Measurements from ENCODE around the gene UBALD1.
"Not testable (repeated sequence)": the region's sequence is repeated elsewhere in the genome, so short reads cannot be mapped to it uniquely, and the experiment has no call there.

The UBALD1 gene

GRCh38 chr16:4599545-4599944 lies 15.1 kb downstream of the UBALD1 start:
- FAIRE-seq: no peak
- no peak for DNase-seq (ENCODE audit: insufficient read length, low spot score)

DNA sequence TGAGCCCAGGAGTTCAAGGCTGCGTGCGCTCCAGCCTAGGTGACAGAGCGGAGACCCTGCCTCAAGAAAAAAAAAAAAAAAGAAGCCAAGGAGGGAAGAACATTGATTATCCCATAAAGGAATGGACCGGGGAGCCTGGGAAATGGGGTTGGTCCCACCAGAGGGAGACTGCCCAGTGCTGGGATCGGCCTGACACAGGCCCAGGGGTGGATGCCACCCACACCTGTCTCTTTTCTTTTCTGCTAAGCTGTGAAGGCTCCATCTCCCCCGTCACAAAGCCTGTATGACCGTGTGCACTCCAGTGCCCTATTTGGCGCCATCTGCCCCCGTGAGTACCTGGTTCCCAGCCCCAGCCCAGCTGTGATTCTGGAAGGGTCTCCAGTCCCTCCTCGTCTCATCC lies 15.7 kb downstream of the UBALD1 start:
- DNase-seq (ENCODE audit: insufficient read length, low spot score) (no peak), FAIRE-seq (no peak)

GRCh38 chr16:4597174-4597573 lies 17.5 kb downstream of the UBALD1 start:
- no peak for FAIRE-seq

DNA sequence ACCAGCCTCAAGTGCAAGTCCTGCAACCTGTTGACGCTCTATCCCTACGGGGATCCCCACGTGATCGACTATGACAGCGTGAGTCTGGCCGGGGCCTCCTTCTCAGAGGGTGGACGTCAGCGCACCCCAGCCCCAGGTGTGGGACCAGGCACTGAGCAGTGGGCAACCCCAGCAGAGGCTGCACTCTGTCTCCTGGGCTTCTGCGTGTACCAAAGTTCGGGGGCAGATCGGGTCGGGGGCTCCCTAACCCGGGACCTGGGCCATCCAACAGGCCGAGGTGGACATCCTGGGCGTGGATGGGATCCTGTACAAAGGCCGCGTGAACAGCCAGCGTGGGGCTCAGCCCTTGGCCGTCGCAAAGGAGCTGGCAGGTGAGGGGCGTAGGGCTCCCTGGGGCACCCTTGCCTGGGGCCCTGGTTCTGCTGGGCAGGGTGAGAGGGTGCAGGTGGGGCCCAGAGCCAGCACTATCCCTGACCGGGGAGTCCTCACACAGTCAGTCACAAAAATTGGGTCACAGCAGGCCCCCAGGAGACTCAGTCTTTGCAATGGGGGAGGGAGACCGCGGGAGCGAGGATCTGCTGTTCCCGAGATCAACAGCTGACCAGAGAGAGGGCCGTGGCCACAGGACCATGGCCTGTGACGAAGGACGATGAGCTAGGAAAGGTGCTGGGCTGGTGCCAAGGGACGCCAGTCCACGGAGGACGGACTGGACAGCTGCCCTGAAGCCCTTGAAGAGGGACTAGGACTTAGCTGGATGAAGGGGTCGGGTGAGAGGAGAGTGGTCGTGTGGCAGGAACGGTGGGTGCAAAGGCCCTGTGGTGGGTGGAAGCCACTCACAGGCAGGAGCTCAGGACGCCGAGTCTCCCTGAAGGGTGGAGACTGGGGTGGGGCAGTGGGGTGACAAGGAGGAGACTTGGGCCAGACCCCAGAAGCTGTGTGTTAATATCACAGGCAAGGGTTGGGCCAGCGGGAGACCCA lies 20.0 kb downstream of the UBALD1 start:
- FAIRE-seq: no peak
- no peak for DNase-seq (ENCODE audit: insufficient read length, low spot score)

More at GRCh38 chr16:4597174-4597573, 17.5 kb downstream of the UBALD1 start:
- no peak for DNase-seq (ENCODE audit: insufficient read length, low spot score)

- DNase-seq (ENCODE audit: insufficient read length, low spot score) (no peak), FAIRE-seq (no peak)
These were observed 21.6 kb downstream of the UBALD1 start for GRCh38 chr16:4593086-4593485.

DNA sequence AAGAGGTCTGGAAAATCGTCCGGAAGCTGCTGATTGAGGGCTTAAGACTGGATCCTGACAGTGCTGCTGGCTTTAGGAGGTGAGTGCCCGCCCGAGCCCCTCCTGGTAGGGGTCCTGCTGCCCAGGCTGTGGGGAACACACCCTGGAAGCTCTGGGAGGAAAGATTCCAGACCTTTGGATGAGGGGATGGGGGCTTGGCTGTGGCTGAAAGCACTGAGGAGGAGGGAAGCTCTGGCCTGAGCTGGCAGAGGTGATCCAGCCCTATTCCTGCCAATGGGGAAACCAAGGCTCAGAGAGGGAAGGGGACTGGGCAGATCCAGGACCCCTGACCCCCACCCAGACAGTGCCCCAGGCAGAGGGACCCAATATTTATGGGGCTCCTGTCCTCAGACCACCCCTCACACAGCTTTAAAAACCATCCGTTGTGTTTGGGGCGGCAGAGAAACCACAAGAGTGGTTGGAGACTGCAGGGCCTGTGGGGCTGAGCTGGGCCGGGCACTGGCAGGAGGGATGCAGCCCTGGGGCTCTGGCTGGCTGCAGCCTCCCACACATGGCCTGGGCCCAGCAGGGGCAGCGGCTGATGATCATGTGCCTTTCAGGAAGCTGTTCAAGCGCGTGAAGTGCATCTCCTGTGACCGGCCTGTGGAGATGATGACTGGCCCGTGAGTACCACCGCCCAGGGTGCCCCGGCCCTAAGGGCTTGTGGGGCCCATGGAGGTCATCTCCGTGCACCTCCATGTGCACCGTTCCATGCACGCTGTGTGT lies 22.8 kb downstream of the UBALD1 start:
- FAIRE-seq: no peak
- DNase-seq (ENCODE audit: insufficient read length, low spot score): no peak

DNA sequence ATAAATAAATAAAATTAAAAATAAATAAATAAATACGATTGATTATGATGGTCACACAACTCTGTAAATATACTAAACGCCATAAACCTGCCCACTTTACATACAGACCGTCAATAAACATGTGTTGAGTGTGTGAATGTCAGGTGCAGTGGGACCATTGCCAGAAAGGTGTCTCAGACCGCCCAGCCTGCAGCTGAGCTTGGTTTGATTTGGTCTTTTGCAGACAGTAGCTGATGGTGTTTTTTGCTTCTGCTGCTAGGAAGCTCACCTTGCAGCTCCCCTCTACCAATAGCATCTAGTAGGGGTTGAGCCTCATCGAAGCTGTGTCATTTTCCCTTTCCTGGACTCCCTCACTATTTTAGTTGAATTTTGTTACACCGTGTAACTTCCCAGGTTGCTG lies 23.5 kb downstream of the UBALD1 start:
- FAIRE-seq (no peak), DNase-seq (ENCODE audit: insufficient read length, low spot score) (no peak)

DNA sequence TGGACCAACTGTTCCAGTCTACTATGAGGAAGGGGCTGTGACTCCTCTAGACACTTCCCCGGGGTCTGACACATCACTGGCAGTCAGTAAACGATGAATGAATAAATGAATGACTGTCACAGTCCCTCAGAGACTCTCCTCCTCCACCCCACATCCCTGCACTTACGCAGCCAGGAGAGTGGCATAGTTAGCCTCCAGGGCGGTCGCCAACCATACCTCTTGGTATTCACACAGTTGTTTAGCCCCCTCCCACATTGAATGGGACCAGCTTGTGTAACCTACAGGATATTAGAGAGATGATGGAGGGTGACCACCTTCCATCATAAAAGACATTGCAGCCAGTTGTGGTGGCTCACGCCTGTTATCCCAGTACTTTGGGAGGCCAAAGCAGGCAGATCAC lies 25.7 kb downstream of the UBALD1 start:
- FAIRE-seq: no peak

GRCh38 chr16:4588386-4588785 lies 26.3 kb downstream of the UBALD1 start:
- DNase-seq (ENCODE audit: insufficient read length, low spot score) (no peak), FAIRE-seq (no peak)

More for the DNA sequence above, 25.7 kb downstream of the UBALD1 start:
- DNase-seq (ENCODE audit: insufficient read length, low spot score): no peak

DNA sequence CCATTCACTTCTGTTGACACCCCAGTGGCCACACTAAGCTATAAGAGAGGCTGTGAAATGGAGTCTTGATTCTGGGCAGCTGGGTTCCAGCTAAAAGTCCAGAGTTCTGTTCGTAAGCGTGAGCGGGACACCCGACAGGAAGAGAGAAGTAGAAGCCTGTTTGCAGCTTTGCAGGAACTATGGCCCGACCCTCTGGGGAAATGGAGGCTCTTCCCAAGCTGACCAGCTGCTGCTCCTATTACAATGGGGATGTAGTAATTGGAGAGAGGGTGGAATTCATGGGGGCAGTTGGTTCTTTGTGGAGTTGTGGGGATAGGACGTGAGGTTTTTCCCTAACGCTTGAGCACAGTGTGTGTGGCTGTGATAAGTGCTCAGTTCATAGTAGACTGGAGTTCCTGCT lies 28.4 kb downstream of the UBALD1 start:
- FAIRE-seq: no peak
- no peak for DNase-seq (ENCODE audit: insufficient read length, low spot score)

- DNase-seq (ENCODE audit: insufficient read length, low spot score): no peak
- FAIRE-seq: no peak
These were observed 30.8 kb downstream of the UBALD1 start for GRCh38 chr16:4583906-4584305.

DNA sequence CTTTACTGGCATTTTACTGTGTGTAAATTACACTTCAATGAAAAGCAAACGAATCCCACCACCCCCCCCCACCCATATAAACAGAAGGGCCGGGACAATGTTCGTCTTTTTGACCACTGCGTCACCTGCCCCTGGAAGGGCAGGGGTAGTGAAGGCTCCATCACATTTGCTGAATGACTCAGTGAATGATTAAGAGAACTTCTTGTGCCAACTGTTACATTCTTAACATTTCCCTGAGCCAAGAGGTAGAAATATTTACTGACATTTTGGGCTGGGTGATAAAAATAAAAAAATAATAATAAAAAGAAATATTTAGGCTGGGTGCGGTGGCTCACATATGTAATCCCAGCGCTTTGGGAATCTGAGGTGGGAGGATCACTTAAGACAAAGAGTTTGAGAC lies 34.4 kb downstream of the UBALD1 start:
- no peak for FAIRE-seq
- DNase-seq (ENCODE audit: insufficient read length, low spot score): no peak

DNA sequence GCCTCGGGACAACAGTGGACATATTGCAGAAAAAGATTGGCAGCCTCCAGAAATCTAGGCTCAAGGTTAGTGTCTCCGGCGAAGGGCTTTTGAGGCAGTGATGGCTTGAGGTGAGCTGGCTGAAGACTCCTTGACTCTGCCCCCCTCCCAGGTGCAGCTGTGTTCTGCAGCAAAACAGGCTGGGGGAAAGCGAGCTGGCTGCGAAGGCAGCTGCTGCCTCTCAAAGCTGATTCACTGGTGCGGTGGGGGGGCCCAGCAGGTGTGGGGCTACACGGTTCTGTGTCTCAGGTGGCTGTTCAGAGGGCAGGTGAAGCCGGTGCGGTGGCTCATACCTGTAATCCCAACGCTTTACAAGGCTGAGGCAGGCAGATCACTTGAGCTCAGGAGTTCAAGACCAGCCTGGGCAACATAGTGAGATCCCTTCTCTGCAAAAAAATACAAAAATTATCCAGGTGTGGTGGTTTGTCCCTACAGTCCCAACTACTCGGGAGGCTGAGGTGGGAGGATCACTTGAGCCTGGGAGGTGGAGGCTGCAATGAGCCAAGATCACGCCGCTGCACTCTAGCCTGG lies 35.6 kb downstream of the UBALD1 start:
- DNase-seq (ENCODE audit: insufficient read length, low spot score) (no peak), FAIRE-seq (no peak)

GRCh38 chr16:4576008-4576407 lies 38.7 kb downstream of the UBALD1 start:
- DNase-seq (ENCODE audit: insufficient read length, low spot score) (no peak), FAIRE-seq (no peak)

GRCh38 chr16:4574919-4575705 lies 39.6 kb downstream of the UBALD1 start:
- DNase-seq (ENCODE audit: insufficient read length, low spot score): no peak
- no peak for FAIRE-seq

- not testable (repeated sequence) for FAIRE-seq; DNase-seq (ENCODE audit: insufficient read length, low spot score)
These were observed 40.8 kb downstream of the UBALD1 start for GRCh38 chr16:4573926-4574325.

GRCh38 chr16:4572715-4573114 lies 42.0 kb downstream of the UBALD1 start:
- no peak for DNase-seq (ENCODE audit: insufficient read length, low spot score)
- FAIRE-seq: no peak

DNA sequence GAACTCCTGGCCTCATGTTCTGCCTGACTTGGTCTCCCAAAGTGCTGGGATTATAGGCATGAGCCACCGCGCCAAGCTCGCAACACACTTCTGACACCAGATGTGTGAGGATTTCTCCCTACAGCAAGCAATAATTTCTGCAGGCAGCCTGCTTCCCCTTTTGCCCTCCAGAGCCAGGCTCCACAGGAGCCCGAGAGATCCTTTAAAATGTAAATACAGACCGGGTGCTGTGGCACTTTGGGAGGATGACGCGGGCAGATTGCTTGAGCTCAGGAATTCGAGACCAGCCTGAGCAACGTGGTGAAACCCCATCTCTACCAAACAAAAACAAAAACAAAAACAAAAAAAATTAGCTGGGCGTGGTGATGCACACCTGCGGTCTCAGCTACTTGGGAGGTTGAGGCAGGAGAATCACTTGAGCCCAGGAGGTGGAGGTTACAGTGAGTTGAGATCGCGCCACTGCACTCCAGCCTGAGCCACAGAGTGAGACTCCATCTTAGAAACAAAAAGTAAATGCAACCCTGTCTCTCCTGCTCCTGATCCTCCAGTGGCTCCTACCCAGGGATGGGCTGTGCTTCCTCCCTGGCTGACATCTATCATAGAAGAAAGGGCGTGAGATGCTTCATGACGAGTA lies 43.9 kb downstream of the UBALD1 start:
- DNase-seq (ENCODE audit: insufficient read length, low spot score) (no peak), FAIRE-seq (no peak)

GRCh38 chr16:4570086-4570485 lies 44.6 kb downstream of the UBALD1 start:
- peak; percentile 54 for FAIRE-seq
- DNase-seq (ENCODE audit: insufficient read length, low spot score): no peak

GRCh38 chr16:4566144-4566543 lies 48.5 kb downstream of the UBALD1 start:
- DNase-seq (ENCODE audit: insufficient read length, low spot score): no peak
- no peak for FAIRE-seq
